Fibroblast of lung (primary cell): ENCODE measurements around the gene RIT1. TPM values are rescaled to one million over a fixed set of nuclear protein-coding genes. Genes with fewer than 3 reads are reported as not detected.

ENCODE experiments used
- DNase-seq, 2 donors: peaks; one replicate each; pipeline versions ENCODE4 v3.0.0 to v3.0.0-alpha.2; 2010; ENCODE audit warnings: low read depth in 2 of 2
- H2AFZ ChIP-seq: 2 replicates; pipeline ENCODE4 v1.5.1; 2012; ENCODE audit warnings: low read length, control low read depth, inconsistent platforms
- H3K27ac ChIP-seq: 2 replicates; pipeline ENCODE4 v1.5.1; 2011; ENCODE audit warnings: low read length, control low read depth; ENCODE audit not compliant: insufficient read depth
- H3K27me3 ChIP-seq: 2 replicates; pipeline ENCODE4 v1.5.1; 2011; ENCODE audit warnings: mild to moderate bottlenecking, low read length; ENCODE audit not compliant: control insufficient read depth, insufficient read depth
- H3K36me3 ChIP-seq: 2 replicates; pipeline ENCODE4 v1.5.1; 2011; ENCODE audit warnings: low read length; ENCODE audit not compliant: control insufficient read depth, insufficient read depth
- H3K4me1 ChIP-seq: 2 replicates; pipeline ENCODE4 v1.5.1; 2011; ENCODE audit warnings: low read length; ENCODE audit not compliant: control insufficient read depth, insufficient read depth; ENCODE audit errors: extremely low read depth
- H3K4me2 ChIP-seq: 2 replicates; pipeline ENCODE4 v1.5.1; 2011; ENCODE audit warnings: low read length, control low read depth; ENCODE audit not compliant: insufficient read depth; ENCODE audit errors: extremely low read depth
- H3K4me3 ChIP-seq, 4 experiments: fragments of 200-600 bp in 1 of 4; sonication (generic) in 1 of 4; replicated peaks in 1 of 4; 2 replicates each; pipeline ENCODE4 v1.5.1; 2011 to 2016; ENCODE audit warnings: low read length in 4 of 4, low read depth in 3 of 4, mild to moderate bottlenecking in 3 of 4, control low read depth in 2 of 4, inconsistent platforms in 1 of 4, mixed read lengths in 1 of 4; ENCODE audit not compliant: insufficient read depth in 1 of 4; ENCODE audit errors: control extremely low read depth in 1 of 4
- H3K79me2 ChIP-seq: 2 replicates; pipeline ENCODE4 v1.5.1; 2012; ENCODE audit warnings: mild to moderate bottlenecking, low read length, inconsistent platforms; ENCODE audit not compliant: control insufficient read depth, insufficient read depth
- H3K9ac ChIP-seq: 2 replicates; pipeline ENCODE4 v1.5.1; 2011; ENCODE audit warnings: mild to moderate bottlenecking, low read length, control low read depth; ENCODE audit not compliant: insufficient read depth
- H3K9me3 ChIP-seq: 2 replicates; pipeline ENCODE4 v1.5.1; 2012; ENCODE audit warnings: low read depth, low read length; ENCODE audit not compliant: control insufficient read depth, insufficient read depth
- H4K20me1 ChIP-seq: 2 replicates; pipeline ENCODE4 v1.5.1; 2011; ENCODE audit warnings: low read length; ENCODE audit not compliant: control insufficient read depth, insufficient read depth; ENCODE audit errors: extremely low read depth
- EZH2 ChIP-seq: IDR thresholded peaks from 2 replicates; pipeline ENCODE4 v1.5.1; 2012; ENCODE audit warnings: low read length, control low read depth, mild to moderate bottlenecking; ENCODE audit errors: missing control alignments
- polyA plus RNA-seq, 2 donors: library from polyadenylated mRNA; depleted of rRNA in 1 of 2; stranded (reverse) in 1 of 2; unstranded in 1 of 2; fragments of >200 nt; gene quantifications; 2 replicates each; pipeline ENCODE4 v1.2.1, GENCODE V29; 2011 to 2012; ENCODE audit warnings: missing spikeins in 1 of 2
- total RNA-seq: library from RNA; depleted of rRNA; stranded (reverse); fragments of >200 nt; gene quantifications from 2 replicates; pipeline ENCODE4 v1.2.1, GENCODE V29; 2014
- TF ChIP-seq, protein P1 (sequence below), 2 donors: IDR thresholded peaks in 1 of 2; conservative IDR thresholded peaks in 1 of 2; 1 replicate in 1 of 2; 2 replicates in 1 of 2; pipeline ENCODE4 v1.5.1; 2011 to 2012; ENCODE audit warnings: low read length in 2 of 2, control low read depth in 1 of 2, inconsistent platforms in 1 of 2, low read depth in 1 of 2, mild to moderate bottlenecking in 1 of 2

RIT1 gene
- total and polyA plus RNA-seq, 2 donors (not counting 1 experiment from before 2014, with no cell fraction given): 33.4 to 56.8 TPM

DNA sequence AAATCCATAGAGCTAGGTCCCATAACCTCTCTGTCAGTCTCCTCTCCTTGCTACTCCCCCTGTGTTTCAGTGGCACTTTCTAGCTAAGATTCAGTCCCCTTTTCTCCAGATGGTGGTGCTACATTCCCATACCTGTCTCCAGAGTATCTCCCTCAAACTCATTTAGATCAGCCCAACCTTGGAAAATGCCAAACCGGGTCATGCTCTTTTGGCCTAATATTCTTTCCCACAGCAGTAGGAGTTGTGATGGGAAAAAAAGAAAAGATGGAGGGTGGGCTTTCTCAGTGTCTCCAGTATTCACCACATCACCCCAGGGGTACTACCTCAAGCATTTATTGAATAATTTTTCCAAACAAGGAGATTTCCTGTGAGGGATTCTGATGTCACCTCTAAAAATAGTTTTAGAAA lies 27.1 kb upstream of the RIT1 start:
- Histone ChIP-seq H3K4me2 (no peak overlapping the region), H4K20me1 (no peaks in the 10 kb centered on the region), H3K27ac (no peak overlapping the region), H3K36me3 (peaks cover 2% of the 10 kb centered on the region), H2AFZ (no peak overlapping the region), H3K9ac (no peak overlapping the region), H3K79me2 (peaks cover 10% of the 10 kb centered on the region), H3K4me3 (no peak overlapping the region), H3K4me1 (peaks cover 6% of the 10 kb centered on the region), H3K27me3 (no peaks in the 10 kb centered on the region), H3K9me3 (no peaks in the 10 kb centered on the region)
- no peak for TF ChIP-seq EZH2
- TF ChIP-seq, protein P1, sequence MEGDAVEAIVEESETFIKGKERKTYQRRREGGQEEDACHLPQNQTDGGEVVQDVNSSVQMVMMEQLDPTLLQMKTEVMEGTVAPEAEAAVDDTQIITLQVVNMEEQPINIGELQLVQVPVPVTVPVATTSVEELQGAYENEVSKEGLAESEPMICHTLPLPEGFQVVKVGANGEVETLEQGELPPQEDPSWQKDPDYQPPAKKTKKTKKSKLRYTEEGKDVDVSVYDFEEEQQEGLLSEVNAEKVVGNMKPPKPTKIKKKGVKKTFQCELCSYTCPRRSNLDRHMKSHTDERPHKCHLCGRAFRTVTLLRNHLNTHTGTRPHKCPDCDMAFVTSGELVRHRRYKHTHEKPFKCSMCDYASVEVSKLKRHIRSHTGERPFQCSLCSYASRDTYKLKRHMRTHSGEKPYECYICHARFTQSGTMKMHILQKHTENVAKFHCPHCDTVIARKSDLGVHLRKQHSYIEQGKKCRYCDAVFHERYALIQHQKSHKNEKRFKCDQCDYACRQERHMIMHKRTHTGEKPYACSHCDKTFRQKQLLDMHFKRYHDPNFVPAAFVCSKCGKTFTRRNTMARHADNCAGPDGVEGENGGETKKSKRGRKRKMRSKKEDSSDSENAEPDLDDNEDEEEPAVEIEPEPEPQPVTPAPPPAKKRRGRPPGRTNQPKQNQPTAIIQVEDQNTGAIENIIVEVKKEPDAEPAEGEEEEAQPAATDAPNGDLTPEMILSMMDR (conservative IDR thresholded peaks at IDR 0.05 in 1 of 2, IDR thresholded peaks at IDR 0.05 in 1 of 2; ENCODE audit: low read depth in 1 of 2, low read length in 2 of 2): peak; percentile 61 to 71
- DNase-seq: peak; percentile 67 to 77

- Histone ChIP-seq H3K27me3 (no peaks in the 10 kb centered on the region), H3K36me3 (peaks cover 2% of the 10 kb centered on the region), H3K4me1 (peaks cover 12% of the 10 kb centered on the region), H3K27ac (peak overlapping the region; percentile 96), H4K20me1 (no peaks in the 10 kb centered on the region), H3K9me3 (no peaks in the 10 kb centered on the region), H3K4me3 (peak overlapping the region; percentile 94 to 98 (median 96)), H2AFZ (peak overlapping the region; percentile 88), H3K79me2 (peaks cover 42% of the 10 kb centered on the region), H3K9ac (peak overlapping the region; percentile 65), H3K4me2 (peak overlapping the region; percentile 98)
- TF ChIP-seq, protein P1 (conservative IDR thresholded peaks at IDR 0.05 in 1 of 2, IDR thresholded peaks at IDR 0.05 in 1 of 2; ENCODE audit: low read depth in 1 of 2, low read length in 2 of 2): no peak
- TF ChIP-seq EZH2: no peak
- DNase-seq: no peak
These were observed 23.9 kb upstream of the RIT1 start for GRCh38 chr1:155934936-155935590.

DNA sequence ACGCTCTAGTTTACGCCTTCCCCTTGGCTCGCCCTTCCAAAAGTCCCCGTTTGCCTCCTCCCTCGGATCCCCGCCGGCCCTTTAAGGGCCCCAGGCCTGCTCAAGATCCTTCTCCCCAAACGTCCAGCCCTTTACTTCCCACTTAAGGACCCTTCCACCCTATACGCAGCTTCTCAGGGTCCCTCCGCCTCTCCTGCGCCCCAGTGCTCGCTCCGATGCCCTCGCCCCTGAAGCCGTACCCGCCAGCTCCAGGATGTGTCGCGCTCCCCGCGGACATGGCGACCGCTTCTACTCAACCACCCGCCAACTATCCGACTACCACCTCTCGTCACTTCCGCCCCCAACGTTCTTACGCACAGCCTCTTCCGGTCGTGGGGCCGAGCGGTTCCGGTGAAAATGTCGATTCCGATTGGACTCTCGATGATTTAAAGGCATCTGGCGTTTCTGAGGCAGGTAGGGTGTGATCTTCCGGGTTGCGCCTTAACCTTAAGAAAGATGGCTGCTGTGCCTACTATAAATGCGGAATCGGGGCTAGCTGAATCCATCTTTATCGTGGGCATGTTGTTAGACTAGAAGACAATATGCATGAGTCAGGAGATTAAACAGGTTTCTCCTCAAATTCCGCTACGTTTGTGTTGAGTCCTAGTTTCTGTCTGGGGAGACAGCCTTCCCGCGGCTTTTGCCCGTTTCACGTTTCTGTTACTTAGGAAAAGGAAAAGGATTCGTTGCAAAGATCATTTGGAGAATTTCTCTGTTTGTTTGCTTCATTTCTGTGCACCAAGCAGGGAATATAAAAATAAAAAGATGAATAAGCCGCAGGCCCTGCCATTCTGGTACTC lies 23.2 kb upstream of the RIT1 start, which contains the start of gene KHDC4:
KHDC4 (minus strand) TSS at position 317 of the 839 bp plus-strand sequence; CDS start at position 277, 40 bp downstream.
- peaks cover 2% of the 10 kb centered on the region for H3K36me3 ChIP-seq
- peak within 1 kb of the TSS; percentile 88 for H2AFZ ChIP-seq
- no peaks in the 10 kb centered on the region for H3K9me3 ChIP-seq
- no peaks in the 10 kb centered on the region for H3K27me3 ChIP-seq
- H3K27ac ChIP-seq: peak within 1 kb of the TSS; percentile 96
- peak within 1 kb of the TSS; percentile 96 for H3K9ac ChIP-seq
- DNase-seq: peak; percentile 99
- H3K4me2 ChIP-seq: peak within 1 kb of the TSS; percentile 98
- peaks cover 12% of the 10 kb centered on the region for H3K4me1 ChIP-seq
- no peaks in the 10 kb centered on the region for H4K20me1 ChIP-seq
- no peak for TF ChIP-seq EZH2
- TF ChIP-seq, protein P1 (conservative IDR thresholded peaks at IDR 0.05 in 1 of 2, IDR thresholded peaks at IDR 0.05 in 1 of 2; ENCODE audit: low read depth in 1 of 2, low read length in 2 of 2): no peak
- peak within 1 kb of the TSS; percentile 94 to 98 (median 96) for H3K4me3 ChIP-seq
- peaks cover 45% of the 10 kb centered on the region for H3K79me2 ChIP-seq
